ENCODE data around the gene CEACAM4. TPM values are rescaled to one million over a fixed set of nuclear protein-coding genes. Genes with fewer than 3 reads are reported as not detected.

Gene CEACAM4
- total and polyA plus RNA-seq, 2 of the 8 experiments (the other 6 are each of a cell fraction or from before 2014, with no cell fraction given) = not detected

DNA sequence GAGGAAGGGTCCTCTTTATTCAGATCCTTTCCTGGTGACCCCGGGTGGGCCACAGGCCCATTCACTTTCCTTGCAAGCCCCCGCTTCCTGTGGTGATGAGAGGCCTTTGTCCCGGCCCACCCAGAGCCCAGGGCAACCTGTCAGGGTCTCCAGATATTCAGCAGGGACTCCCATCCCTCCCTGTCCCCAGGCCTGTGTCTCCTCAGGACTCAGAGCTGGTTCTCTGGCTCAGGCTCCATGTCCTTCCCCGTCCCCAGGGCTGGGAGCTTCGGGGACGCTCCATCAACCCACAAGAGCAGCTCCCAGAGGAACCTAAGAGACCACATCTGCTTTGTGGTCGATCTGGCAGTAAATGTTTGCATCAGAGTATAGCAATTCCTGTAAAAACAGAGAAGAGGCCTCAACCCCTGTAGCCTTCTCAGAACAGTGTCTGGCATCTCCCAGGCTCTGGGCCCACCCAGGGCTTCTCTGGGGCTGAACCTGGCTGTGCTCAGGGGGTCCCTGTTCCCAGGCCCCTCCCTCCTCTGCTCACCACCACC is 7.8 kb downstream of the CEACAM4 start (continued):
- TF ChIP-seq GTF2F1 (IDR thresholded peaks at IDR 0.05; ENCODE audit: borderline replicate concordance, low read depth, low read length) = no peak
